Measurements from ENCODE around the gene CD81.
A peak's percentile ranks its signal among the peaks of the same experiment; 100 is the strongest.

CD81 gene

GRCh38 chr11:2369320-2369719, 7.8 kb upstream of the CD81 start:
- no peak for TF ChIP-seq CTCF (IDR thresholded peaks at IDR 0.05; ENCODE audit: control insufficient read depth, extremely low read depth, insufficient read depth)

GRCh38 chr11:2369896-2370295, 7.2 kb upstream of the CD81 start:
- TF ChIP-seq CTCF (IDR thresholded peaks at IDR 0.05; ENCODE audit: control insufficient read depth, extremely low read depth, insufficient read depth), result no peak
- DNase-seq (ENCODE audit: low read depth), result no peak
- no peak overlapping the region for H3K4me3 ChIP-seq (ENCODE audit: low read depth, low read length)

More at GRCh38 chr11:2369320-2369719, 7.8 kb upstream of the CD81 start:
- no peak for DNase-seq (ENCODE audit: low read depth)
- no peak overlapping the region for H3K4me3 ChIP-seq (ENCODE audit: low read depth, low read length)

- no peak overlapping the region for H3K4me3 ChIP-seq (ENCODE audit: low read depth, low read length)
- no peak for TF ChIP-seq CTCF (IDR thresholded peaks at IDR 0.05; ENCODE audit: control insufficient read depth, extremely low read depth, insufficient read depth)
Observed at GRCh38 chr11:2374456-2375201, 2.5 kb upstream of the CD81 start.

GRCh38 chr11:2375341-2375853, 1.7 kb upstream of the CD81 start:
- DNase-seq (ENCODE audit: low read depth), result no peak
- peak; percentile 40 for TF ChIP-seq CTCF (IDR thresholded peaks at IDR 0.05; ENCODE audit: control insufficient read depth, extremely low read depth, insufficient read depth)
- no peak overlapping the region for H3K4me3 ChIP-seq (ENCODE audit: low read depth, low read length)

More at GRCh38 chr11:2374456-2375201, 2.5 kb upstream of the CD81 start:
- DNase-seq (ENCODE audit: low read depth), result no peak

- H3K4me3 ChIP-seq (ENCODE audit: low read depth, low read length), result peak overlapping the region; percentile 4; the same call in 1 of the 2 replicates
- DNase-seq (ENCODE audit: low read depth), result peak; percentile 69
Observed at GRCh38 chr11:2375964-2376551, 1.1 kb upstream of the CD81 start.

More at GRCh38 chr11:2375964-2376551, 1.1 kb upstream of the CD81 start:
- no peak for TF ChIP-seq CTCF (IDR thresholded peaks at IDR 0.05; ENCODE audit: control insufficient read depth, extremely low read depth, insufficient read depth)

All from LNCaP clone FGC (cell line).